Left cardiac atrium (tissue), 2 donors: ENCODE results near the gene EID1. TPM values are rescaled to one million over a fixed set of nuclear protein-coding genes. Genes with fewer than 3 reads are reported as not detected.

ENCODE experiments used
- total RNA-seq, 2 donors: library from RNA; stranded (reverse); fragmentation: NEBNext Ultra II Directional; extraction: Animal tissue kit (Norgen Biotek cat#: 25700); gene quantifications; one replicate each; pipeline ENCODE4 v1.2.1, GENCODE V29; 2021
- donor health status: DM: no; HTN: yes; CAD: no; lungs with severe emphysema.
- donor health status: DM: yes; HTN: yes; CAD: no.

The EID1 gene
- total RNA-seq, 2 donors from 2014 or later = 201 to 233 TPM

Other genes with a start within 250 kb of the EID1 start
- 100 to 1,000 TPM; 105 to 110 TPM for gene FBN1, start 232.4 kb upstream of the EID1 start, total RNA-seq
- gene CEP152, start 67.1 kb upstream of the EID1 start, total RNA-seq = 1 to 10 TPM; 2.1 to 4.2 TPM
- 1 to 10 TPM; 1.8 TPM for gene SHC4, start 85.8 kb downstream of the EID1 start, total RNA-seq
- gene SECISBP2L, start 168.3 kb downstream of the EID1 start, total RNA-seq = 10 to 100 TPM; 30.5 to 35.0 TPM